AG08395 (cell line): ENCODE measurements around the gene WNK2.

Experiments used
- DNase-seq: peaks from one replicate; pipeline ENCODE4 v3.0.0; 2012; ENCODE audit warnings: mixed read lengths, low spot score

WNK2 gene

DNA sequence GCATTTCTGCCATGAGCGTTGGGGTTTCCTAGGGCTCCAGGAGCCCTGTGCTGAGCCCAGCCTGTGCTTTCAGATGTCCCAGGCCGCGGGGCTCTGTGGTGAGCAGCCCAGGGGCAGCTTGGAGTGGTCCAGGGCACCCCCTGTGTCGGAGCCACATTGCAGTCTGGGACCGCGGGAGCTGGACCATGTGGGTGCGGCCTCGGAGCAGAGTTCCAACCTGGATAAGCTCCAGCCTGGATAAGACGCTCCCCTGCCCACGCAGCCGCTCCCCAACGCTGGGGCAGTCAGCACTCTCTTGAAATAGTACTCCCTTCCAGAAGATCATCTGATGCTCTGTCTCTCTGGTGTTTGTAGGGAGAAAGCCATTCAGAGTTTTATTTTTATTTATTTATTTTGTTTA is 111.1 kb downstream of the WNK2 start:
- DNase-seq: no peak

DNA sequence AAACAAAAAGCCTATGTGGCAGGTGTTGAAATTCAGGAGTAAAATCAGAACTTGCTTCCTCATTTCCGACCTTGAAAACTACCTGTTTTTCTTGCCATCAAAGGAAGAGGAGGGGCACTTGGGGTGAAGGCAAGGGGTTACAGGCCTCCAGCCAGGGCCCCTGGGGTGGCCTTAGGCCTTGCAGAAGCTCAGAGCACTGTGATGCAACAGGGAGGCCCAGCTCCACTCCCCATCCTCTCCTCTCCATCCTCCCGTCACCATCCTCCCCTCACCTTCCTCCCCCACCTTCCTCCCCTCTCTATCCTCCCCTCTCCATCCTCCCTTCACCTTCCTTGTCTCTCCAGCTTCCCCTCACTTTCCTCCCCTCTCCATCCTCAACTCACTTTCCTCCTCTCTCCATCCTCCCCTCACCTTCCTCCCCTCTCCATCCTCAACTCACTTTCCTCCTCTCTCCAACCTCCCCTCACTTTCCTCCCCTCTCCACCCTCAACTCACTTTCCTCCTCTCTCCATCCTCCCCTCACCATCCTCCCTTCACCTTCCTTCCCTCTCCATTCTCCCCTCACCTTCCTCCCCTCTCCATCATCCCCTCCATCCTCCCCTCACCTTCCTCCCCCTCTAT is 111.6 kb downstream of the WNK2 start:
- no peak for DNase-seq

DNA sequence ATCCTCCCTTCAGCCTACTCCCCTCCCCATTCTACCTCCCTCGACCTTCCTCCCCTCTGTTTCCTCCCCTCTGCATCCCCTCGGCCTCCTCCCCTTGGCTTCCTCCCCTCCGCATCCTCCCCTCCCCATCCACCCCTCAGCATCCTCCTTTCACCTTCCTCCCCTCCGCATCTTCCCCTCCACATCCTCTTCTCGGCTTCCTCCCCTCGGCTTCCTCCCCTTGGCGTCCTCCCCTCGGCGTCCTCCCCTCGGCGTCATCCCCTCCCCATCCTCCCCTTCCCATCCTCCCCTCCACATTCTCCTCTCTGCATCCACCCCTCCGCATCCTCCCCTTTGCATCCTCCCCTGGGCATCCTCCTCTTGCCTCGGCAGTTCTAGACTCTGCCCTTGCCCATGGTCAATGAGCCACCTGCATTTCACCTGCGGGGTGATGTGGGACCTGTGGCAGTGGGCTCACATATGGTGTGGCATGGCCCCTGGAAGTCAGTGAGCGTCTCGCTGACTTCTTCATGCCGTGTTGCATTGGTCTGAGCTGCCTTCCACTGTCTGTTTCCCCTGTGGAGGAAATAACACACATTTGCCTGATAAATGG is 113.0 kb downstream of the WNK2 start:
- DNase-seq: no peak

DNA sequence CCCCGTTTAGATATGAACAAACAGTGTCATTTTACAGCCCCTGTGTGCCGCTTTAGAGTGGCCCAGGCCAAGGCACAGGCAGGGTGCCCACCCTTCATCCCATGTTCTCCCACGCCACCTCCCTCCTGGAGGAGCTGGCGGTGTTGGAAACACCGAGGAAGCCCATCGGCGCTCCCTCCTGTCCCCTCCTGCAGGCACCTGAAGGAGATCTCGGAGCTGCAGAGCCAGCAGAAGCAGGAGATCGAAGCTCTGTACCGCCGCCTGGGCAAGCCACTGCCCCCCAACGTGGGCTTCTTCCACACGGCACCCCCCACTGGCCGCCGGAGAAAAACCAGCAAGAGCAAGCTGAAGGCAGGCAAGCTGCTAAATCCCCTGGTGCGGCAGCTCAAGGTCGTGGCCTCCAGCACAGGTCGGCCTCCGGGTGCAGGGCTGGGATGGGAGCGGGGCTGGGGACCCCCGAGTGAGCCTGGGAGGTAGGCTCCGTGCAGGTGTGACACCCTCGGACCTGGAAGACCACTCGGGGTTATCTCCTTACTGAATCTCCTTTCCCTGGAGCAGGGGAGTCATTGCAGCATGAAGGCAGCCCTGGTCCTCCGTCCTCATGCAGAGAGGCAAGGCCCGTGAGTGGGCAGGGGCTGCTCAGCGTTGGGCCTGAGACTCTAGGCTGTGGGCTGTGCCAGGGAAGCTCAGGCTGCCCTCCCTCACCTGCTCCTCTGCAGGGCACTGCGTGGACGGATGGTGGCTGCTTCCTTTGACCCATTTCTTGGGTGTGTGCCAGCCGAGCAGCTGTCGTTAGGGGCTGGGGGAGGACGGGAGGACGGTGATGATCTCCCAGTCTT is 113.9 kb downstream of the WNK2 start:
- no peak for DNase-seq

DNA sequence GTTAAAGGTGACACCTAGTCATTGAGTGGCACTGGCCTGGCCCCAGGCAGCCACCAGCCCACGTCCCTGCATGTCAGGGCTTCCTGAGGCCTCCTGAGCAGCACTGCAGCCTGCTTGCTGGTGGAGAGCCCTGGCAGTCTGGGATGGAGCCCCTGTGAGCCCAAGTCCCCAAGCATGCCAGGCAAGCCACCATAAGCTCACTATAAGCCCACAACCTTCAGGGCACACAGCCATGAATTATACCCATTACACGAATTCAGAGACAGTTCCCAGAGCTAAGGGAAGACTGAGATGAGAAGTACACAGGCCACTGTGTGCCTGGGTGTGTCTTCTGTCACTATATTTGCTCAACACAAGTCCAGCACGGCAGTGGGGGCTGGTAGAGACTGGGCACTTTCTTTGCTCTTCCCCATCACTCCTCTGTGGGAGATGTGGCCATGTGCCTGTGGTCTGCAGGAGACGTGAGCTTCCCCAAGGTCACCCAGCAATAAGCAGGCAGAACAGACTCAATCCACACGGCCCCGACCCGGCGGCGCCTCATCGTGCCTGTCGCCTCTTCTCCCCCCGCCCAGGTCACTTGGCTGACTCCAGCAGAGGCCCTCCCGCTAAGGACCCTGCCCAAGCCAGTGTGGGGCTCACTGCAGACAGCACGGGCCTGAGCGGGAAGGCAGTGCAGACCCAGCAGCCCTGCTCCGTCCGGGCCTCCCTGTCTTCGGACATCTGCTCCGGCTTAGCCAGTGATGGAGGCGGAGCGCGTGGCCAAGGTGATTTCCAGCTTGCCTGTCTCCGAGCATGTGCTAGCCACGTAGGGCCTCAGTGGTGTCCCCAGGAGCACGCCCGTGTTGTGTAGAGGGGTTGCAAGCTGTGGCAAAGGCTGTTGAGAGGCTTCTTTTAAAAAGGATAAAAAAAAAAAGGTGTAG is 114.8 kb downstream of the WNK2 start:
- DNase-seq: no peak

DNA sequence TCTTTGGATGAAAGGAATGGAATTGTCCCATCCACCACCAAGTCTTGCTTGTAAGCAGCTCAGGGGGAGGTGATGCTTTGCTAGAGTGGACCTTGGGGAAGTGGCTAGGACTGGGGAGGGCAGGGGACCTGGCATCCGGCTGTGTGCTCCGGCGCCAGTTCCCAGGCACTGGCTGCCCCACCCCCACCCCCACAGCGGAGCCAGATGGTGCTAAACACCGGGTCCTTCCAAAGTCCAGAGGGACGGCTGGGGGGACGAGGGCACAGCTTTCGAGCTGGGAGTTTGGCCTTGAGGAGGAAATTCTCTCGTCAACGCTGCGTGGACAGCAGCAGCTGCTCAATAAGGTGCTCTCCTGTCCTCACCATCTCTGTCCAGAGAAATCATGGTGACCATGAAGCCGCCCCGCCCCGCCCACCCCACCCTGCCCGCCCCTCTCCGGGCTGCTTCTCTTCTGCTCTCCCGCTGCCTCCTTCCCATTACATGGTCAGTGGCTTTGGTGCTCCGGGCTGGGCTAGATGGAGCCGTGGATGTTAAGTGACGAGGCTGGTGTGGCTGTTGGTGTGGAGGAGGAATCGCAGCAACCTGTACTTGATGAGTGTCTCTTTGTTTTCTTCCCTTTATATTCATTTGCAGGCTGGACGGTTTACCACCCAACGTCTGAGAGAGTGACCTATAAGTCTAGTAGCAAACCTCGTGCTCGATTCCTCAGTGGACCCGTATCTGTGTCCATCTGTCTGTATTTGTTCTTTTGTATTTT is 115.7 kb downstream of the WNK2 start:
- DNase-seq: no peak

DNA sequence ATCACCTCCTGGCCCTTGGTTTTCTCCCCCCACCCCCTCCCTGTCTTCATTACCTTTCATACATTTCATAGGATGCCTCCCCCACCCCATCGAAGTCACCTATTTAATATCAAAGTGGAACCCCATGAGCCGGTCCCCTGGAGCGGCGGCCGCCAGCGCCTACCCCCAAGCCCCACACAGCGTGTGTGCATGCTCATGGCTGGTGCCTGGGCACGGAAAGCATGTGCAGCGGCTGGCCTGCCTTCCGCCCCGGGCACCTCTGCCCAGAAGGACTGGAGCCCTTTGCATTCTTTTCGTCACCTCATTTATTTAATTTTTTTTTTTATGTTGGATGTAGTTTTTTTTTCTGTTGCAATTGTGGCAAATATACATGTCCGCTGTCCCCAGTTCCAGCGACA is 116.2 kb downstream of the WNK2 start:
- no peak for DNase-seq

DNA sequence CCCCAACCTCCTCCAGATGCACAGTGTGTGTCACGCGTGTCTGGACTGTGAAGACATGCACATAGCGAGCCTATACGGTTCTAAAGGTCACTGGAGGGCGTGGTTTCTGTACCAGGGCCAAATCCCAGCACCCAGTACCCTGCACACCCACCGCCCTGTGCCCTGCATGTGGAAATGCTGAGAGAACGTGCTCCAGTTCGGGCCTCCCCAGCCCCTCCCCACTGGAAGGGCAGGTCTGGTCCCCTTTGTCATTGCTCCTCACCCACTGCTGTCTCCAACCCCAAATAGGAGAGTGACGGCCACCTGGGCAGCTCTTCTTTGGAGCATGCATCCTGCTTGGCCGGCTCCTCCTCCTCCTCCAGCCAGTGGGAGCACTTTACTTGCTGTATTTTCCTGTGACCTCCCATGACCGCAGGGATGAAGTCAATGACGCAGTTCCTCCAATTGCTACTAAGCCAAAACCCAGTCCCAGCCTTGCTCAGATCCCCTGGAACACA is 116.7 kb downstream of the WNK2 start:
- no peak for DNase-seq

DNA sequence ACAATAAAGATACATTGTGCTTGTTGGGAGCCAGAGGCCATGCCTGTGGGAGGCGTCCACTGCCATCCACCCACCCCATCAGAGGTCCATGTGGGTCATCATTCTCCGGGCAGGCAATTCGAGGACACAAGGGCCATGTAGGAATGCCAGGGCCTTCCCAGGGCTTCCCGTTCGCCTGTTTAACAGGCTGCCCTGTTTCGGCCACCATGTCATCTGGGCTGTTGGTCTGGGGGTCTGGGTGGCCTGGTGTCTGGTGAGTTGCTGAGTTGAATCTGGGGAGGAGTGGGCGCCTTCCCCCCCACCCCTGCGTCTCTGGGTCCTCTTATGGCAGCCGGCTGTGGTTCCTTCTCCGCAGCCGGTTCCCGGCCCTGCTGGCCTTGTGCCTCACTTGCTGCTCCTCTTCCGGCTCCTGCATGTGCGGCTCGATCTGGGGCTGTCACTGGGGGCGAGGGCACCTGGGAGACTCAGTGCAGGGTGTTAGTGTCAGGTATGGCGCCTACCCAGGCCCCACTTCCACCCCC is 117.4 kb downstream of the WNK2 start:
- DNase-seq: no peak

DNA sequence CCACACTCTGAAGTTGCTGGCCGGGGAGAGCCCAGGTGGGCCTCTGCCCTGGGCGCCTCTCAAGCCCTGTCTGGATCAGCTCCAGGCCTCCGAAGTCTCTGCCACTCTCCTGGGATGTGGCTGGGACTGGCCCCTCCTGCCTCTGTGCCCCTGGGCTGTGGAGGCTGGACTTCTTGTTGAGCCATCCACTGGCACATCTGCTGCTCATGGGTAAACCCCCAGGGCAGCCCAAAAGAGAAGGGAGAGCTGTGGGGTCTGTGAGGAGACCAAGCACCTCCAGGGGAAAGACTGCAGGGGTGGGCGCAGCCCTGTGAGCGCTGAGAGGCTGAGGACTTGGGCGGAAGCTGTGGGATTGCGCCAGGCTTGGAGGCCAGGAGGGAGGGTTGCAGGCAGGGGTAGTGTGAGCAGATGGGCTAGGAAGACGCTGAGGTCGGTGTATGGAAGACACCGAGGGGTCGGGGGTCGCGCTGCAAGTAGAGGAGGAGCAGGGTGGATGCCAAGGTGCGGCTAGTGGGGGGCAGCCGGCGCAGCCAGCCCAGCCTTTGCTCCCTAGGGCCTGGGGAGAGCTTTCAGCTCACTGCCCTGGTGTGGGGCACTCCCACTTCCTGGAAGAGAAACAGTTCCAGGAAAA is 118.1 kb downstream of the WNK2 start:
- DNase-seq: no peak

DNA sequence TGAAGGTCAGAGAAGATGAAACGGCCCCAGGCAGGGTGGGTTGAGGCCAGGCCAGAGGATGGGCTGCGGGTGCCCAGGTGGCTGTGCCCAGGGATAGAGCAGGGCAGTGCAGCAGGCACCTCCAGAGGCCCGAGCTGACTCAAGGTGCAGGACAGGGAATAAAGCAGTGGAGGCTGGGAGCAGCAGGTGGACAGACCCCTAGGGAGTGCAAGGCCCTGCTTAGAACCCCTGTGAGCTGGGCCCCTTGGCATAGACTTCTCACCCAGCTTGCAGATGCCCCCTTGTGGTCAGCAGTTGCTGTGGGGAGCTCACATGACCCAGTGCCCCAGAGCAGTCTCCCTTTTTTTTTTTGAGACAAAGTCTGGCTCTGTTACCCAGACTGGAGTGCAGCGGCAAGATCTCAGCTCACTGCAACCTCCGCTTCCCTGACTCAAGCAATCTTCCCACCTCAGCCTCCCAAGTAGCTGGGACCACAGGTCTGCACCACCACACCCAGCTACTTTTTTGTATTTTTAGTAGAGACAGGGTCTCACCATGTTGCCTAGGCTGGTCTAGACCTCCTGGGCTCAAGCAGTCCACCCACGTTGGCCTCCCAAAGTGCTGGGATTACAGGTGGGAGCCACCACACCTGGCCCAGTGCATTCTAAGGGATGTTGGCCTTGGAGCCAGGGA is 118.8 kb downstream of the WNK2 start:
- DNase-seq: peak; percentile 62

DNA sequence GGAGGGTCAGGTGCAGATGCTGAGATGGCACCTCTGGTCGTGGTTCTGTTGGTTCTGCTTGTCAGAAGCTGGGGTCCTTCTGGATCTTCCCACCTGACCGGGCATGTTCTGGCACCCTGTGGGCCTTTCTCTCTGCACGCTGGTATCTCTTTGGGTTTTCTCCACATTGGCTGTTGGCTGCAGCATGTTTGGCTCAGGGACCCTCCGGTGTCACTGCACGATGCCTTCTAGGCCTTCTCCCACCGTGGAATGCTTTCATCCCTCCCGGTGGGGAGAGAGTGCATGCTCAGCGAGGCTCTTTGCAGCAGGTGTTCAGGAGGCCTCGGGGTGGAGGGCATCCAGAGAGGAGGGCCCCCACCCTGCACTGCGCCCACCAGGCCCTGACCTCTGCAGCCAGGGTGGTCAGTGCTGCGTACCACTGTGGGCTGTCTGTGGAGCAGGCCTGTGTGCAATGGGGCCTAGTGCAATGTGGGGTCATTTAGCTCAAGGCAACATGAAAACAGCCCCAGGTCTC is 119.4 kb downstream of the WNK2 start:
- no peak for DNase-seq

DNA sequence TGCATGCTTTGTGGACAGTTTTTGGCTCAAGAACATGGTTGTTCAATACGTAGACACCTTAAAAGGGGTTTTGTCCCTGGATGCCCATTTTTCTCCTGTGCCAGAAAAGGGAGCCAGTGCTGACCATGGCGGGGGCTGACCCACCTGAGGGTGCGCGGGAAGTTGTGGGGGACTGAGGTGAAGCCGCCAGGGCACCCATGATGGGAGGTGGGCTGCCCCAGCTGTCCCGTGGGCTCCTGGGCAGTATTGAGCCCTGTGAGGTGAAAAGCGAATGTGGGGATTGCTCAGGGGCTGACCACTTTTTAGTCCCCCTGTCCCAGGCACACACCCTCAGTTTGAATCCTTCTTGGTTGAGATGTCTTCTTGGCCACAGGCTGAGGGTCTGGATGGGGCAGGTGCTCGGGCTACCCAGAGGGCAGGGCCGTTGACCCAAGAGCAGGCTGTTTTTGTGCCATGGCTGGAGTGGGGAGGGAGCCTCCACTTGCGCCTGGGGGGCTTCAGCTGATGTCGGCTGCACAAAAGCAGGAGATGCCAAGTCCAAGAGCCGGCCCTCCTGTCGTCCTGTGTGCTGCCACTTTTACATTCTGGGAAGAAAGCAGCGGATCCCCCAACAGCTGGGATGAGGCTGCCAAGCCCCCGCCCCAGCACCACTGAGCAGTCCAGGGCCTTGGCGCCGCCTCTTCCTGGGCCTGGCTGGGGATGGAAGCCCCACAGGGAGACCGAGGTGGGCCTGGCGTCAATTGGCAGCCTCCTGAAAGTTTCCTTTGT is 120.1 kb downstream of the WNK2 start:
- DNase-seq: no peak

DNA sequence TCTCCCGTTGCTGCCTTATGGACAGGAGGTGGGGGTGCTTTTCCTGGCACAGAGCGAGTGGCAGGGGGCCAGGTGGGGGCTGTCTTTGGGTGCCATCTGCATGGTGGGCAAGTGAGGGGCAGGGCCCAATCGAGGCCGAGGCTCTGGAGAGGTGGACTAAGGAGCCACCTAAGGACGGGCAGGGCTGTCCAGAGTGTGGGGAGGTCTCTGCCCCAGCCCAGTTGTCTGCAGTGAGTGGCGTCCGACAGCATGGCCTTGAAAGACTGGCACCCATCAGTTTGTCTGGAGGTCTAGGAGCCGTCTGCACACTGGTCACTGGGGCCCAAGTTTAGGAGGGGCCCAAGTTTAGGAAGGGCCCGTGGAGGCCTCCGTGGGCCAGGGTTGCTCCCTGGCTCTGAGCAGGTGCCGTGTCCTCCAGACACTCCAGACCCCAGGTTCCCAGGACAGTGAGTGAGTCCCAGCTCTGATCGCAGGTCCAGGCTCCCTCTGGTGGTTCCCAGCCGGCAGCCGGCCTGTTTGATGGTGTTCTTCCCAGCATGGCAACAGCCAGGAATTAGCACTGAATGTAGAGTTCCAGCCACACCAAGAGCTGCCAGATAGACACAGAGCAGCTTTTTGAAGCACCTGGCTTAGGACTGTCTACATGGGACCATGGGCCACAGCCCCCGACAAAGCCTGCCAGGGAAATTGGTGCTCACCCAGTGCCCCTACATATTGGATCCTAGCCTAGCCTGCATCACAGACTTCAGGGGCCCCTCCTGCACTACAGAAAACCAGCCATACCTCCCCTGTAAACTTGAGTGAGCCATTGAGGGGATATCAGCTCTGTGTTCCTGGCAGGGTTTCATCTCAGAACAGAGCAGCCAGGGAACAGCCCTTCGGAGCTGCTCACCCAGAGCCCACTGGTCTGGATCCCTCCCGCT is 120.9 kb downstream of the WNK2 start:
- DNase-seq: peak; percentile 74

DNA sequence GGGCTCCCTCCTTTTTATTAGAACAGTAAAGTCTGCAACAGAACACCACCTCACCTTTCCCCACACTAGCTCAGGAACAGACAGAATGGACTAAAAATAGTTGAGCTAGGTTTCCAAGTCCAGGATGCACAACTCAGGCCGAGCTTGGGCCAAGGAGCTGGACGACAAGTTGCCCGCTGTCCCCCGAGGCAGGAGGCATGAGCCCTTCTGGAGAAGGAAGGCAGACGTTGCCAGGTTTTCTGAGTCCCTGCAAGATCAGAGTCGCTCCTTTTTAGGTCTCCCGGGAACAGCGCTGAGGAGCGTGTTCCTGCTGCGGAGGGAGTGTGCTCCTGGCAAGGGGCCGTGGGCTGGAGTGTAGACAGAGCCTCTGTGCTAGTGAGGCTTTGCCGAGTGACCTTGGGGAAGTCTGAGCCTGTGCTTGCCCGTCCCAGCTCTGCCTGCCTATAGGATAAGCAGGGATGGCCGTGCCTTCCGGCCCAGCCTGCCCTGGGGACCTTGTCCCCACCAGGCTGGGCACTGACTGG is 121.6 kb downstream of the WNK2 start:
- DNase-seq: no peak

DNA sequence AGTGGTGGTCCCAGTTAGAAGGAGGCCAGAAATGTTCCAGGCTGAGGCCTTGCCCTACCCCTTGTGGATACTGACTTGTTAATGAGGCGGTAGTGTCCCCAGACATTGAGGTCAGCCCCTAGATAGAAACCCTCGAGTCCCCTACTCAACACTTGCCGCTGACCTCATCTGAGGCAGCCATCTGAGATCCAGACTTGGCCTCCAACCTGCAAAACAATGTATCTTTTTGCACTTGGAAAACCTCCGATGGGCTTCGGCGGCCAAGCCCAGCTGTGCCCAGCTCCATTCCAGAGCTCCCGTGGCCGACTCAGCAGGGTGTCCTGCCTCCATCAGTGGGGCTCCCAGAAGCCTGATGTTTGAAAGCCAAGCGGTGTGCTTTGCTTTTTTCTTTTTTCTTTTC is 122.1 kb downstream of the WNK2 start:
- no peak for DNase-seq

DNA sequence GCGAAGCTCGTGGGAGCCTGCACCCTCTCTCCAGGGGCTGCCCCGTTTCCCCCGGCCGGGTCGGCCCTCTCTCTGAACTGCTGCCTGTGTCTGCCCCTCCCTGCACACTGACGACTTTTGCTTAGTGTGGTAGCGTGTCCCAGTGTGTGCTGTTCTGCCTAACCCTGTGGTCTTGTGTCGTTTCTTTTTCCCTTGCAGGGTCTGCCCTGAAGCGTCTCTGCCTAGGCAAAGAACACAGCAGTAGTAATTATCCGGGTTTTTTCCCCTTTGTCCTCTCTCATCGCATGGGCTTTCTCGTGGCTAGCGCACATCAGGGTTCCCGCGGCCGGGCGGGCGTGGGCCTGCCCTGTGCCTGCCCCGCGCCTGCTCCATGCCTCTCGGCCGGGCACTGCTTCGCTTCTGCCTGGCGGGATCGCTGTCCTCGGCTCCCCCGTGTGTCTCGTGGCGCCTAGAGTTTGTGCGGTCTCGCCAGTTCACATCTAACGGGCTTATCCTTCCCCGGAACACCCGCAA is 122.7 kb downstream of the WNK2 start:
- no peak for DNase-seq
